Tibial artery (tissue), 4 donors: Measurements from ENCODE around the gene MDK.

Source experiments
- DNase-seq, 2 donors: peaks; one replicate each; pipeline ENCODE4 v3.0.0-alpha.2; 2019
- H3K27ac ChIP-seq, 2 donors: fragments of 200-600 bp; sonication (generic) in 1 of 2; 1 replicate in 1 of 2; 2 replicates in 1 of 2; pipeline ENCODE4 v1.5.1; 2018 to 2019; ENCODE audit warnings: mild to moderate bottlenecking in 1 of 2
- H3K27me3 ChIP-seq, 2 donors: fragments of 200-600 bp; sonication (generic) in 1 of 2; one replicate each; pipeline versions ENCODE4 v1.5.1 to v1.6.0; 2016 to 2019
- H3K36me3 ChIP-seq, 3 donors: fragments of 200-600 bp; sonication (generic) in 2 of 3; one replicate each; pipeline ENCODE4 v1.5.1; 2016 to 2019; ENCODE audit warnings: mild to moderate bottlenecking in 2 of 3
- H3K4me1 ChIP-seq, 4 donors: fragments of 200-600 bp; sonication (generic) in 2 of 4; 1 replicate in 3 of 4; 2 replicates in 1 of 4; pipeline ENCODE4 v1.5.1; 2016 to 2019
- H3K4me3 ChIP-seq, 2 donors: fragments of 200-600 bp; sonication (generic) in 1 of 2; 1 replicate in 1 of 2; 2 replicates in 1 of 2; pipeline ENCODE4 v1.5.1; 2018 to 2019; ENCODE audit warnings: mild to moderate bottlenecking in 2 of 2
- H3K9me3 ChIP-seq, 3 donors: fragments of 200-600 bp; sonication (generic) in 1 of 3; one replicate each; pipeline ENCODE4 v1.5.1; 2016 to 2019
- CTCF ChIP-seq, 2 experiments: fragments of 200-600 bp in 1 of 2; fragments of 450-650 bp in 1 of 2; IDR thresholded peaks; one replicate each; pipeline ENCODE4 v1.5.1; 2017 to 2019; ENCODE audit warnings: antibody characterized with exemption in 2 of 2, mild to moderate bottlenecking in 1 of 2, moderate library complexity in 1 of 2
- intact Hi-C: fragments of 100-400 bp; cut with DNase I; formaldehyde crosslinking; loops from one replicate; pipeline ENCODE4 v1.15.0; 2023; ENCODE audit warnings: low total_unique reads

MDK gene

GRCh38 chr11:46381048-46381818, at the start of gene MDK:
Gene MDK, plus strand, starts transcription at chr11:46381669. Its CDS starts 389 bp downstream, at chr11:46382058.
- Histone ChIP-seq H3K36me3 (peaks cover 0 to 21% (median 13%) of the 10 kb centered on the region in 3 donors), H3K9me3 (no peaks in the 10 kb centered on the region), H3K4me3 (peak within 1 kb of the TSS; percentile 57 to 72), H3K4me1 (peaks cover 5 to 34% (median 24%) of the 10 kb centered on the region in 4 donors), H3K27ac (peak within 1 kb of the TSS; percentile 33 to 49), H3K27me3 (peaks cover 0 to 52% of the 10 kb centered on the region in 2 donors)
- no peak for DNase-seq
- no peak for TF ChIP-seq CTCF (IDR thresholded peaks at IDR 0.05)
- intact Hi-C loops = no loop called here

- H3K4me3 ChIP-seq = peak overlapping the region in 1 of 2 donors; percentile 48
- H3K36me3 ChIP-seq = no peaks in the 10 kb centered on the region
- DNase-seq = no peak
- H3K9me3 ChIP-seq = no peaks in the 10 kb centered on the region
- H3K4me1 ChIP-seq = peaks cover 0 to 17% (median 13%) of the 10 kb centered on the region in 4 donors
- no peak overlapping the region for H3K27ac ChIP-seq
- H3K27me3 ChIP-seq = peaks cover 0 to 79% of the 10 kb centered on the region in 2 donors
- intact Hi-C loops = no loop called here
- no peak for TF ChIP-seq CTCF (IDR thresholded peaks at IDR 0.05)
These were observed 49.3 kb upstream of the MDK start for GRCh38 chr11:46332093-46332567.

- intact Hi-C loops = no loop called here
- peaks cover 0 to 81% of the 10 kb centered on the region in 2 donors for H3K27me3 ChIP-seq
- no peak overlapping the region for H3K27ac ChIP-seq
- no peaks in the 10 kb centered on the region for H3K36me3 ChIP-seq
- DNase-seq = no peak
- H3K4me1 ChIP-seq = peaks cover 0 to 17% (median 13%) of the 10 kb centered on the region in 4 donors
- H3K4me3 ChIP-seq = peak overlapping the region; percentile 31 to 48
- no peaks in the 10 kb centered on the region for H3K9me3 ChIP-seq
- no peak for TF ChIP-seq CTCF (IDR thresholded peaks at IDR 0.05)
These were observed 48.7 kb upstream of the MDK start for GRCh38 chr11:46332568-46333393.

- no peak for DNase-seq
- Histone ChIP-seq H3K27ac (no peak overlapping the region), H3K27me3 (peaks cover 0 to 80% of the 10 kb centered on the region in 2 donors), H3K9me3 (no peaks in the 10 kb centered on the region), H3K4me3 (peak overlapping the region; percentile 31 to 48), H3K36me3 (no peaks in the 10 kb centered on the region), H3K4me1 (peaks cover 0 to 18% (median 13%) of the 10 kb centered on the region in 4 donors)
- intact Hi-C loops = no loop called here
- TF ChIP-seq CTCF (IDR thresholded peaks at IDR 0.05) = no peak
These were observed 48.0 kb upstream of the MDK start for GRCh38 chr11:46333394-46333947.

GRCh38 chr11:46334211-46334610, 47.3 kb upstream of the MDK start:
- no peaks in the 10 kb centered on the region for H3K9me3 ChIP-seq
- DNase-seq = no peak
- H3K4me3 ChIP-seq = no peak overlapping the region
- peaks cover 0 to 80% of the 10 kb centered on the region in 2 donors for H3K27me3 ChIP-seq
- peaks cover 0 to 25% (median 16%) of the 10 kb centered on the region in 4 donors for H3K4me1 ChIP-seq
- intact Hi-C loops = no loop called here
- H3K36me3 ChIP-seq = no peaks in the 10 kb centered on the region
- TF ChIP-seq CTCF (IDR thresholded peaks at IDR 0.05) = no peak
- H3K27ac ChIP-seq = no peak overlapping the region
